NCI-H82 treated with DMSO at 0.1 percent for 48 hours (cell line): ENCODE results near the gene PIK3C2A.

Experiments
- DNase-seq: peaks from one replicate; lab custom pipeline; 2025; ENCODE audit not compliant: unreplicated experiment; lab: John Stamatoyannopoulos, UW

The PIK3C2A gene

DNA sequence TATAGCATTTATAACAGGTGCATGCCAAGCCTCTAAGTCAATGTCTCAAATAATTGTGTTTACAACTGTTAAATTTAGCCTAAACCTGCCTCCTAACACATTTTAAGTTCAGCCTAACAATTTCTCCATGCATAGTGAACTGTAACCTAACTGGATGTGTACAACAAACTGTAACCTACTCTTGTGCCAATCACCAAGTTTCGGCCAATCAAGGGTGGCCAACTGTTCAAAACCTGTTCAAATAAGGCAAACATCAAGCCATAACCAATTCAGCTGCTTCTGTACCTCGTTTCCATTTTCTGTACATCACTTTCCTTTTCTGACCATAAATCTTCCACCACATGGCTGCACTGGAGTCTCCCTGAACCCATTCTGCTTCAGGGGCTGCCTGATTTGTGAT, 45.4 kb downstream of the PIK3C2A start:
- no peak for DNase-seq

- DNase-seq: no peak
These were observed 46.3 kb downstream of the PIK3C2A start for GRCh38 chr11:17161515-17161914.

DNA sequence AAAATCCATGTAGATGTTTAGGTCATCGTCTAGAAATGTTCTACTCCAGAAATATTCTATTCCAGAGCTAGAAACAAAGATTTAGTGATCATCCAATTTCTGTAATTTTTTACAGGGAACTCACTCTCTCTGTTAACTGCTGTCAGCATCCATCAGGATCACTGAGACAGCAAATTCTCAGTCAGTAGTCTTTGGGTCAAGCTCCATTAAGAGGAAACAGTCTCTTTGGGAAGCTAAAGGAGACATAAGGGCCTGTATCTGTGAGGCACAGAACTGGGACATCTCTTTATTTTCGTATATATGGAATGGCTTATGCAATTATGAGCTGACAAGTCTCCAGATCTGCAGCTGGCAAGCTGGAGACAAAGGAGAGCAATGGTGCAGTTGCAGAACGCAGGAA, 48.3 kb downstream of the PIK3C2A start:
- DNase-seq: no peak
